ENCODE results near the gene ENPP6.

ENPP6 gene

GRCh38 chr4:184217634-184218033 lies at the start of gene ENPP6:
Gene ENPP6 (minus strand): TSS chr4:184217873. CDS start chr4:184217819, 54 bp downstream.
- no peak for DNase-seq (ENCODE audit: low read depth, low spot score)

GRCh38 chr4:184267206-184267608 lies 49.5 kb upstream of the ENPP6 start:
- no peak for DNase-seq (ENCODE audit: low read depth, low spot score)

GRCh38 chr4:184265546-184266351 lies 48.1 kb upstream of the ENPP6 start:
- DNase-seq (ENCODE audit: low read depth, low spot score), result no peak

- DNase-seq (ENCODE audit: low read depth, low spot score), result peak; percentile 86
Measured at GRCh38 chr4:184263910-184264732, 46.4 kb upstream of the ENPP6 start.

- no peak for DNase-seq (ENCODE audit: low read depth, low spot score)
Measured at GRCh38 chr4:184263461-184263860, 45.8 kb upstream of the ENPP6 start.

GRCh38 chr4:184262901-184263300 lies 45.2 kb upstream of the ENPP6 start:
- DNase-seq (ENCODE audit: low read depth, low spot score), result no peak

- DNase-seq (ENCODE audit: low read depth, low spot score), result no peak
Measured at GRCh38 chr4:184261246-184261645, 43.6 kb upstream of the ENPP6 start.

GRCh38 chr4:184259866-184260265 lies 42.2 kb upstream of the ENPP6 start:
- no peak for DNase-seq (ENCODE audit: low read depth, low spot score)

- DNase-seq (ENCODE audit: low read depth, low spot score), result no peak
Measured at GRCh38 chr4:184259081-184259480, 41.4 kb upstream of the ENPP6 start.

- no peak for DNase-seq (ENCODE audit: low read depth, low spot score)
Measured at GRCh38 chr4:184255871-184256642, 38.4 kb upstream of the ENPP6 start.

- DNase-seq (ENCODE audit: low read depth, low spot score), result no peak
Measured at GRCh38 chr4:184255361-184255760, 37.7 kb upstream of the ENPP6 start.

GRCh38 chr4:184253072-184253420 lies 35.4 kb upstream of the ENPP6 start:
- DNase-seq (ENCODE audit: low read depth, low spot score), result no peak

GRCh38 chr4:184252136-184253071 lies 34.7 kb upstream of the ENPP6 start:
- no peak for DNase-seq (ENCODE audit: low read depth, low spot score)

- DNase-seq (ENCODE audit: low read depth, low spot score), result no peak
Measured at GRCh38 chr4:184251670-184251980, 34.0 kb upstream of the ENPP6 start.

- DNase-seq (ENCODE audit: low read depth, low spot score), result no peak
Measured at GRCh38 chr4:184250795-184251669, 33.4 kb upstream of the ENPP6 start.

- DNase-seq (ENCODE audit: low read depth, low spot score), result no peak
Measured at GRCh38 chr4:184248216-184248615, 30.5 kb upstream of the ENPP6 start.

- DNase-seq (ENCODE audit: low read depth, low spot score), result no peak
Measured at GRCh38 chr4:184247421-184247820, 29.7 kb upstream of the ENPP6 start.

- no peak for DNase-seq (ENCODE audit: low read depth, low spot score)
Measured at GRCh38 chr4:184246426-184246825, 28.8 kb upstream of the ENPP6 start.

- DNase-seq (ENCODE audit: low read depth, low spot score), result no peak
Measured at GRCh38 chr4:184238072-184238745, 20.5 kb upstream of the ENPP6 start.

GRCh38 chr4:184237612-184238011 lies 19.9 kb upstream of the ENPP6 start:
- DNase-seq (ENCODE audit: low read depth, low spot score), result no peak

Measured in smooth muscle cell of the brain vasculature (primary cell).